HCT116 (cell line): Measurements from ENCODE around the gene GPATCH2L. TPM values are rescaled to one million over a fixed set of nuclear protein-coding genes. Genes with fewer than 3 reads are reported as not detected.

Source experiments
- ATAC-seq: fragments of 200-7000 bp; cut with Tn5 transposase; 2 replicates; pipeline ENCODE4 v1.9.1; 2020; ENCODE audit warnings: mild to moderate bottlenecking, moderate library complexity
- BruUV-seq: library from RNA; stranded (reverse); fragments of 400-500 nt; replicated peaks from 2 replicates; lab custom pipeline; 2021; lab: Mats Ljungman, UMichigan
- CTCF ChIA-PET: fragments of 300-600 bp; sonication (Branson Sonifier 250); formaldehyde crosslinking; loops from one replicate; lab custom pipeline; 2021; ENCODE audit warnings: antibody characterized with exemption; lab: Charles Lee
- POLR2A ChIA-PET: fragments of 300-600, 350-600 bp; sonication (Branson Sonifier 250); formaldehyde crosslinking; loops from one replicate; lab custom pipeline; 2021; ENCODE audit warnings: antibody characterized with exemption; lab: Charles Lee
- RAD21 ChIA-PET, 2 experiments: fragments of 300-600 bp; sonication (Branson Sonifier 250); formaldehyde crosslinking; loops; one replicate each; lab custom pipeline; 2023; ENCODE audit warnings: low total read pairs in 2 of 2; ENCODE audit not compliant: uncharacterized antibody in 2 of 2, unreplicated experiment in 2 of 2, low non-redundant PET in 1 of 2; lab: Charles Lee
- DNase-seq: peaks from one replicate; pipeline ENCODE4 v3.0.0-alpha.2; 2010; ENCODE audit warnings: low read depth, low spot score
- H2AFZ ChIP-seq: fragments of 200-600 bp; shearing (Covaris generic), sonication (generic); 2 replicates; pipeline ENCODE4 v1.6.1; 2017; ENCODE audit warnings: low read depth, mixed run types, mixed read lengths, antibody characterized with exemption, low read length; ENCODE audit not compliant: poor library complexity, severe bottlenecking
- H3K27ac ChIP-seq: 2 replicates; pipeline ENCODE4 v1.5.1; 2012; ENCODE audit warnings: low read depth, low read length
- H3K27me3 ChIP-seq: fragments of 200-600 bp; sonication (generic); 2 replicates; pipeline ENCODE4 v1.6.1; 2016; ENCODE audit warnings: mixed run types, low read length, mixed read lengths; ENCODE audit not compliant: insufficient read depth
- H3K36me3 ChIP-seq, 2 experiments: fragments of 200-500 bp in 1 of 2; fragments of 200-600 bp in 1 of 2; sonication (Bioruptor generic) in 1 of 2; sonication (generic) in 1 of 2; 2 replicates each; pipeline versions ENCODE4 v1.5.1 to v1.6.1; 2014 to 2016; ENCODE audit warnings: low read length in 2 of 2, inconsistent platforms in 1 of 2, mixed read lengths in 1 of 2, mixed run types in 1 of 2; ENCODE audit not compliant: insufficient read depth in 2 of 2, control insufficient read depth in 1 of 2
- H3K4me1 ChIP-seq, 2 experiments: fragments of 200-600 bp in 1 of 2; sonication (generic) in 1 of 2; 2 replicates each; pipeline versions ENCODE4 v1.5.1 to v1.6.1; 2012 to 2017; ENCODE audit warnings: low read length in 2 of 2, inconsistent platforms in 1 of 2, mild to moderate bottlenecking in 1 of 2, mixed read lengths in 1 of 2, mixed run types in 1 of 2, moderate library complexity in 1 of 2; ENCODE audit not compliant: insufficient read depth in 2 of 2, control insufficient read depth in 1 of 2
- H3K4me2 ChIP-seq: fragments of 200-600 bp; sonication (generic); 2 replicates; pipeline ENCODE4 v1.6.1; 2017; ENCODE audit warnings: mixed run types, low read length, mixed read lengths
- H3K4me3 ChIP-seq, 2 experiments: fragments of 200-600 bp in 1 of 2; sonication (generic) in 1 of 2; replicated peaks in 1 of 2; 2 replicates each; pipeline ENCODE4 v1.5.1; 2011 to 2016; ENCODE audit warnings: low read length in 2 of 2, control low read depth in 1 of 2, low read depth in 1 of 2, mild to moderate bottlenecking in 1 of 2, mixed read lengths in 1 of 2, mixed run types in 1 of 2
- H3K79me2 ChIP-seq: fragments of 200-600 bp; sonication (generic); 2 replicates; pipeline ENCODE4 v1.6.1; 2017; ENCODE audit warnings: mild to moderate bottlenecking, mixed run types, low read length, moderate library complexity, mixed read lengths; ENCODE audit not compliant: insufficient read depth
- H3K9ac ChIP-seq: fragments of 200-600 bp; sonication (generic); 2 replicates; pipeline ENCODE4 v1.6.1; 2016; ENCODE audit warnings: low read length, mixed read lengths
- H3K9me2 ChIP-seq: fragments of 200-600 bp; sonication (generic), shearing (Covaris generic); 2 replicates; pipeline ENCODE4 v1.6.1; 2017; ENCODE audit warnings: mixed run types, mild to moderate bottlenecking, moderate library complexity; ENCODE audit not compliant: insufficient read depth
- H3K9me3 ChIP-seq, 2 experiments: fragments of 200-500 bp in 1 of 2; fragments of 200-600 bp in 1 of 2; sonication (Bioruptor generic) in 1 of 2; sonication (generic) in 1 of 2; 2 replicates each; pipeline ENCODE4 v1.6.1; 2014 to 2017; ENCODE audit warnings: low read length in 2 of 2, mixed read lengths in 2 of 2, inconsistent platforms in 1 of 2, low read depth in 1 of 2, mild to moderate bottlenecking in 1 of 2, mixed run types in 1 of 2, moderate library complexity in 1 of 2; ENCODE audit not compliant: control insufficient read depth in 1 of 2, insufficient read depth in 1 of 2
- H4K20me1 ChIP-seq: fragments of 200-600 bp; sonication (generic), shearing (Covaris generic); 2 replicates; pipeline ENCODE4 v1.6.1; 2017; ENCODE audit warnings: mixed run types, mild to moderate bottlenecking, moderate library complexity; ENCODE audit not compliant: insufficient read depth
- ATF3 ChIP-seq: IDR thresholded peaks from 2 replicates; pipeline ENCODE4 v1.6.1; 2012
- CEBPB ChIP-seq: IDR thresholded peaks from 2 replicates; pipeline ENCODE4 v1.6.1; 2012; ENCODE audit warnings: low read depth
- EGR1 ChIP-seq: IDR thresholded peaks from 2 replicates; pipeline ENCODE4 v1.6.1; 2012; ENCODE audit warnings: low read depth
- ELF1 ChIP-seq: IDR thresholded peaks from 2 replicates; pipeline ENCODE4 v1.6.1; 2012; ENCODE audit warnings: low read depth, borderline replicate concordance
- MAX ChIP-seq: IDR thresholded peaks from 2 replicates; pipeline ENCODE4 v1.6.1; 2012
- REST ChIP-seq: IDR thresholded peaks from 2 replicates; pipeline ENCODE4 v1.6.1; 2012; ENCODE audit warnings: low read depth
- SP1 ChIP-seq: IDR thresholded peaks from 2 replicates; pipeline ENCODE4 v1.6.1; 2012; ENCODE audit warnings: low read depth
- SRF ChIP-seq: IDR thresholded peaks from 2 replicates; pipeline ENCODE4 v1.6.1; 2012; ENCODE audit warnings: low read depth
- ZBTB33 ChIP-seq: IDR thresholded peaks from 2 replicates; pipeline ENCODE4 v1.6.1; 2011; ENCODE audit warnings: mild to moderate bottlenecking, low read length, moderate library complexity; ENCODE audit not compliant: insufficient replicate concordance; ENCODE audit errors: extremely low read depth
- ZFX ChIP-seq: fragments of 450-650 bp; IDR thresholded peaks from 2 replicates; pipeline ENCODE4 v1.6.1; 2017
- intact Hi-C: fragments of 100-400 bp; cut with micrococcal nuclease; formaldehyde crosslinking; loops from 2 replicates; pipeline ENCODE4 v1.10.0; 2022
- total RNA-seq: library from RNA; stranded (reverse); gene quantifications from one replicate; pipeline ENCODE4 v1.2.1, GENCODE V29; 2021; ENCODE audit not compliant: unreplicated experiment

Gene GPATCH2L
- total RNA-seq, 1 experiment from 2014 or later = 49.2 TPM

GRCh38 chr14:76134231-76134630, 17.5 kb upstream of the GPATCH2L start:
- H3K9me2 ChIP-seq = no peaks in the 10 kb centered on the region
- ChIA-PET POLR2A (no interaction called here), CTCF (no interaction called here), RAD21 (no interaction called here)
- no peaks in the 10 kb centered on the region for H3K9me3 ChIP-seq
- H3K4me2 ChIP-seq = no peak overlapping the region
- TF ChIP-seq REST = no peak
- TF ChIP-seq ZBTB33 = no peak
- no peak for TF ChIP-seq ATF3
- TF ChIP-seq SRF = no peak
- no peak for TF ChIP-seq SP1
- no peak for TF ChIP-seq ZFX
- TF ChIP-seq CEBPB = no peak
- no peak for TF ChIP-seq ELF1
- TF ChIP-seq EGR1 = no peak
- TF ChIP-seq MAX = no peak
- peaks cover 51% of the 10 kb centered on the region for H3K27me3 ChIP-seq
- no peak overlapping the region for H2AFZ ChIP-seq
- H4K20me1 ChIP-seq = no peaks in the 10 kb centered on the region
- H3K36me3 ChIP-seq = no peaks in the 10 kb centered on the region
- no peak overlapping the region for H3K9ac ChIP-seq
- H3K79me2 ChIP-seq = no peaks in the 10 kb centered on the region
- H3K4me3 ChIP-seq = no peak overlapping the region
- ATAC-seq = no peak
- H3K4me1 ChIP-seq = no peaks in the 10 kb centered on the region
- H3K27ac ChIP-seq = no peak overlapping the region
- DNase-seq = no peak
- intact Hi-C loops = no loop called here
- no TSS peak for BruUV-seq
